GM23248 (cell line): ENCODE data around the gene QSER1.

ENCODE experiments used
- EZH2 ChIP-seq: fragments of 200-600 bp; sonication (generic); IDR thresholded peaks from 2 replicates; pipeline ENCODE4 v1.6.1; 2018; ENCODE audit warnings: antibody characterized with exemption, mild to moderate bottlenecking; ENCODE audit not compliant: insufficient read depth, poor library complexity, severe bottlenecking
- EZH2phosphoT487 ChIP-seq: fragments of 200-600 bp; sonication (generic); IDR thresholded peaks from 2 replicates; pipeline ENCODE4 v1.6.1; 2018; ENCODE audit warnings: antibody characterized with exemption, moderate library complexity, mild to moderate bottlenecking, low read depth; ENCODE audit not compliant: insufficient read depth

DNA sequence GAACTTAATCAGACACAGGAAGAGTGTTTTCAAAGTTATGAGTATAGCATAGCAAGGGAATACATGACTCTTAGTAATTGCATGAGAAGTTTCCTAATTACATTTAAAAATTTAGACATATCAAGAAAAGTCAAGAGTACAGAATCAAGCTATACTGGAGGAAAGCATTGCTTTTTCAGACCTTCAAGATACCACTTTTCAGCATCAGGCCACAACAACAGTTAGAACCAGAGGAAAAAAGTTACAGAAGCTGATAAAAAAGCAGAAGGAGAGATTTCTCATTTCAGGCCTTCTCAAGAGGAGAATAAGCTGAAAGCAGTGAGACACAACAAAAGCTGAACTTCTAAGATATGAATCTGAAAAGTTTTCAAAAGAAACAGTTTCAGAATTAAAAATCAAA, 28.1 kb upstream of the QSER1 start:
- TF ChIP-seq EZH2 (no peak), EZH2phosphoT487 (no peak)
